CD4-positive, alpha-beta T cell treated with Interleukin-15 for 1 hour (primary cell): ENCODE results near the gene ITPR3.

ENCODE experiments used
- DNase-seq: peaks from one replicate; pipeline ENCODE4 v3.0.0-alpha.2; 2020

ITPR3 gene

DNA sequence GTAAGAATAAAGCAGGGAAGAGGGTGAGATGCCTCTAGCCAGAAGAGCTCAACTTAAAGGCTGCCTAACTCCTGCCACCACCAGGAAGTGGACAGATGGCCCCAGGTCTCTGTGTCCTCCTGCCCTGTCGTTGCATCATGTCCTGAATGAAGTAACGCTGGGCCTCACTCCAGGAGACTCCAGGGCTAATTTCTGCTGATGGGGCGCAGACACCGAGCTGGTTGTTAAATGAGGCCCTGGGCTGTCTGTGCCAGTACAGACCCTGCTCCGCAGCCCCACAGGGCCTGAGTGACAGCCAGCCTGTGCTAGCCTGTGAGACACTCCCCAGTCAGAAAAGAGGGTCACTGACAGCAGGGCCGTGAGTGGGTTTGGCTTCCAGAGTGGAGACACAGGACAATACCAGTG is 119.1 kb downstream of the ITPR3 start:
- DNase-seq = no peak

DNA sequence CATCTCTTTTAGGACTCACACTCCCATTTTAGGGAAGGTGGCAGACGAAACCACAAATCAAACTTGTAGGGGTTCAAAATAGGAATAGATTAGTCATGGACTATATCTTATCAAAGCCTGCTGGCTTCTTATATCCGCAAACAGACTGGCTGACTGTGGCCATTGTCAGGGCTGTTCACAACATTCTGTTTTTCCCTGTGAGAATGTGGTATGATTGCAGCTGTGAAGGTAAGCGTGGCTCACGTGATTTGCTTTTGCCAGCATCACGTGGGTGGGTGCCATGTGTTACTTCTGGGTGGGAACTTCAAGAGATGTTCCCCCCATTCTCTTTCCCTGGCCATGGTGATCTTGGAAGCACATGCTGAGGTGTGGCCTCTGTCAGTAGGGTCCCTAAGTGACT is 119.7 kb downstream of the ITPR3 start:
- no peak for DNase-seq

DNA sequence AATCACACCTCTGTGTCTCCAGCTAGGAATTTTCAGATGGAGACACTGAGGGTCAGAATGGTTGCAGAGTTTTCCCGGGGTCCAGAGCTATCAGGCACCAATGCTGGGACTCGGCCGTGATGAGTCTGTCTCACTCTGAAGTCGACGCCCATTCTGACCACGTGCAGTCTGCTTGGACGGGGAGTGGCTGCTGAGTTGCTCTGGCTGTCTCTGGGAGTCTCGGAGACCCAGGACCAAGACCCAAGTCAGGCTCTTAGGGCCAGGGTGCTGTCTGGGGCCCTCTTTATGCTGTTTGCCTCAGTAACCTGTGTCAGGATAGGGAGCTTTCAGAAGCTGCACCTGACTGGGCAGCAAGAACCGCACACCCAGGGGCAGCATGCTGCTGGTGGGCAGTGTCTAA is 121.0 kb downstream of the ITPR3 start:
- DNase-seq = no peak

DNA sequence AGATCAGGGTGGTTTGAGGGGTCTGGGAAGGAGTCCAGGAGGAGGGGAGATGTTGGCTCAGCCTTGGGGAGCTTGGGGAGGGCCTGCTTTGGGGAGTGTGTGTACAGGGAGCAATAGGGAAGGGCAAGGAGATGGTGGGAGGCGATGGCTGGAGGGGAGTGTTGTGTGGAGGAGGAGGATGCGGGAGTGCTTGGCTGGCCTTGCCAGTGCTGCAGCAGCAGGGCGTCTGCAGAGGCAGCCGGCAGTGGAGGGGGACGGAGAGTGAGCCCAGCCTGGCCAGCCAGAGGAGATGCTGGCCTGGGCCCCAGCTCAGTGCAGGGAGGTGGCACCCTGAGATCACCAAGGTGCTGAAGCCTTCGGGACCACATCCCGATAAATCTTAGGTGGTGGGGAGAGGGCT is 121.7 kb downstream of the ITPR3 start:
- no peak for DNase-seq

DNA sequence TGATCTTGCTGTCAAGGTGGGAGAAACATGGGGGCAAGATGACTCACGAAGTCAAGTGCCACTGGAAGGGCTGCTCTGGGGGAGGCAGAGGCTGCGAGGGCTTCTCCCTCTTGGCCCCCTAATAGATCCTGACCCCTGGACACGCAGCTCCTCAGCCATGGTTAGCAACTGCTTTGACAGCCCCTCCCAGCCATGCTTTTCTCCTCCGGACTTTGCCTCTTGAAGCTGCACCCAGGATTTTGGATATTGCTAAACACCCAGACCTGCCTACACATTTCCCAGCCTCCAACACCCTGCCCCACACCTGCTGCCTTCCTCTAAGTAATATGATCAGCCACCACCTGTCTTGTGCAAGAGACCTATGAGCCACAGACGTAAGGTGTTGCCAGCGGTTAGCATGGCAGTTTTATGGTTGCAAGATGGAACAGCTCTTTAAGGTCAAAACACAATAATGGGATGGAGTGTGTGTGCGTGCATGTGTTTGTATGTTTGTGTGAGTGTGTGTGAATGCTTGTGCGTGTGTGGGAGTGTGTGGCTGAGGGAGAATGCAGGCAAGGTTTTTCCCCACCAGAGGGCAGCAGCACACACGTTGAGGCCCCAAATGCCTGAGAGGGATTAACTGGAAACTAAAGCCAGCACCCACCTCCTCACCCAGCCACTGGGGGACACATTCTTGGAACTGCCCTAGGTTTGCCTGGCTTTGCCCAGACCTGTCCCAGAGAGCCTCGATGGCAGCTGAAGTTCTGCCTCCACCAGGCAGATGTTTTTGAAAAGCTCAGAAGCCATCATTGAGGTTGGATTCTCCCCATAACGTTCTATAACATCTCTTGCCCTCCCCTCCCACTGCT is 123.1 kb downstream of the ITPR3 start:
- peak; percentile 61 for DNase-seq

DNA sequence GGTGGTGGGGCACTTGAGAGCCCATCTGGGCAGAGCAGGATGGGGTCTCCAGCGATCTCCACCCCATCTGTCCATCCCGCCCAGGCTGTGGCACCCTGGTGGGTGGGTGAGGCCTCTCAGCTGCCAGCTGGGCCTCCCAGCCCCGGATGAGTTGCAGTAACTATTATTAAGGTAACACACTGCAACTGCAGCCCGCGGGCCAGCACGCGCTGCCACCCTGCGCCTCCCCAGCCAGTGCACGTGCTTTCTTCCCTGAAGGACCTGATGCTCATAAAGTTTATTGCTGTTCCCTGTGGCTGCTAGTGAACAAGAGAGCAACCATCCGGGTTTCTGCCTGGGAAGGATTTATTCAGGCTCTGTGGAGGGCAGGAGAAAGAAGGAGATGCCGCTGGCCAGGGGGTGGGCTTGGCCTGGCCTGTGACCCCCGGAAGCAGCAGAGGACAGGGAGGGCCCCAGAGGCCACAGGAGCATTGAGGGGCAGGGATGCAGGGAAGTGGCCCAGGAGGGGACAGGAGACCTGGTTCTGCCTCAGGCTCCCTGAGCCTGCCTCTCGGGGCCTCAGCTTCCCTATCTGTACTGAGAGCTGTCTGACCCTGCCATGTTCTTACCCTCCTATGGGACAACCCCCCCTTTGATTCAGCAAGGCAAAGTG is 123.9 kb downstream of the ITPR3 start:
- DNase-seq = no peak

DNA sequence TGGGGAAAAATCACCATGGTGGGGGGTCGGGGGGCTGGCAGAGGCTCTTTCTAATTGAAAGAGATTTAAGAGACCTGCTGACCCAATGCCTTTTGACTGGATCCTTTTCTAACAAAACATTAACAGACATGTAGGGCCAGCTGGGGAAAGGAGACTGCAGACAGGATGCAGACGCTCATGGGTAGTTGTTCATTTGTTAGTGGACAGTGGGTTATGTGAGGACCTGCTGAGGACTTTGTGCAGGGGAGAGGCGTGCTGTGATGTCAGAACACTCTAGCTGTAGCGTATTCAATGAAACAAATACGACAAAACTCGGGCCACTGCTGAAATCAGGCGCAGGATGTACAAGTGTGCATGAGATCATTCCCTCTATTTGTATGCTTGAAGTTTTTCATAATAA is 124.4 kb downstream of the ITPR3 start:
- no peak for DNase-seq
